ENCODE measurements around the gene MRAP2. TPM values are rescaled to one million over a fixed set of nuclear protein-coding genes. Genes with fewer than 3 reads are reported as not detected.
"Not testable (repeated sequence)": the region's sequence is repeated elsewhere in the genome, so short reads cannot be mapped to it uniquely, and the experiment has no call there.

MRAP2 gene
- total RNA-seq, 2 experiments from 2014 or later = not detected

DNA sequence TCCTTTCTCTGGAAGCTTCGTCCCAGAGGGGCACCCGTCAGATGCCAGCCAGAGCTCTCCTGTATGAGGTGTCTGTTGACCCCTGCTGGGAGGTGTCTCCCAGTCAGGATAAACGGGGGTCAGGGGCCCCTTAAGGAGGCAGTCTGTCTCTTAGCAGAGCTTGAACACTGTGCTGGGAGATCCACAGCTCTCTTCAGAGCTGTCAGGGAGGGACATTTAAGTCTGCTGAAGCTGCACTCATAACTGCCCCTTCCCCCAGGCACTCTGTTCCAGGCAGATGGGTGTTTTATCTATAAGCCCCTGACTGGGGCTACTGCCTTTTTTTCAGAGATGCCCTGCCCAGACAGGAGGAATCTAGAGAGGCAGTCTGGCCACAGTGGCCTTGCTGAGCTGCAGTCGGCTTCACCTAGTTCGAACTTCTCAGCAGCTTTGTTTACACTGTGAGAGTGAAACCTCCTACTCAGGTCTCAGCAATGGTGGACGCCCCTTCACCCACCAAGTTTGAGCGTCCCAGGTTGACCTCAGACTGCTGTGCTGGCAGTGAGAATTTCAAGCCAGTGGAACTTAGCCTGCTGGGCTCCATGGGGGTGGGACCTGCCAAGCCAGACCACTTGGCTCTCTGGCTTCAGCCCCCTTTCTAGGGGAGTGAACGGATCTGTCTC is 81.5 kb downstream of the MRAP2 start:
- POLR2A ChIA-PET, CTCF ChIA-PET: not testable (repeated sequence)

DNA sequence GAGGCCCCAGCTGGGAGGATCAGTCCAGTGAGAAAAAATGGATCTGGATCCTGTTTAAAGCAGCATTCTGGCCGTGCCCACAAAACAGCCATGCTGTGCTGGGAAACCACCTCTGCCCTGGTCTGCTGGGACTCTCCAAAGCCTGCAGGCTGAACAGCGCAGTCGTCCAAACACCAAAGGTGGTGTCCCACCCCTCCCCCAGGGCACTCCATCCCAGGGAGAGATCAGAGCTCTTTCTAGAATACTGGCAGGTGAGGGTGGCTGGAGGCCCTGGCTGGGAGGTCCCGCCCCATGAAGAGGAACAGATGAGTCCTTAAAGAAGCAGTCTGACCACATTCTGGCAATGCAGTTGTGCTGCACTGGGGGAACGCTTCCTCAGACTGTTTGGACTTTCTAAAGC is 84.6 kb downstream of the MRAP2 start:
- POLR2A ChIA-PET = no interaction called here

DNA sequence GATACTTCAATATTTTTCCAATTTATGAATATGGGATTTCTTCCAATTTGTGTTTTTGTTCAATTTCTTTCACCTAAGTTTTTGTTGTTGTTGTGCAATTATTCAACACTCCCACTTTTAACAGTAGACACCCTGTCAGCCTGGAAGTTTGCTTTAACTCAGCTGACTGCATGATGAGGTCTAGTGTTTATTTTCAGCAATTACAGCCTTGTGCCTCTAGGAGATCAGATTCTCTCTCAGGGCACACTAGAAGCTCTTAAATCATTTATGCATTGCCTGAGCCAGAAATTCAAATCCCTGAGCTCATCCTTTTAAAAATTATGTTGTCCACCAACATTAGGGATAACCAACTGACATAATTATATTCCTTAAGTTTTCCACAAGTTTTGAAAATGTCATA is 85.7 kb downstream of the MRAP2 start:
- POLR2A ChIA-PET = no interaction called here
- CTCF ChIA-PET = no interaction called here

More for the DNA sequence above, 84.6 kb downstream of the MRAP2 start:
- CTCF ChIA-PET = no interaction called here

GRCh38 chr6:84123186-84123585 is 89.6 kb downstream of the MRAP2 start:
- CTCF ChIA-PET = no interaction called here
- POLR2A ChIA-PET = no interaction called here

DNA sequence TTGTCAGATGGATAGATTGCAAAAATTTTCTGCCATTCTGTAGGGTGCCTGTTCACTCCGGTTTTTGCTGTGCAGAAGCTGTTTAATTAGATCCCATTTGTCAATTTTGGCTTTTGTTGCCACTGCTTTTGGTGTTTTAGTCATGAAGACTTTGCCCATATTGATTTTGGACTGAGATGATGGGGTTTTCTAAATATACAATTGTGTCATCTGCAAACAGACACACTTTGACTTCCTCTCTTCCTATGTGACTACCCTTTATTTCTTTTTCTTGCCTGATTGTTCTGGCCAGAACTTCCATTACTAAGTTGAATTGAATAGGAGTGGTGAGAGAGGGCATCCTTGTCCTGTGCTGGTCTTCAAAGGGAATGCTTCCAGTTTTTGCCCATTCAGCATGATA is 96.0 kb downstream of the MRAP2 start:
- POLR2A ChIA-PET = not testable (repeated sequence)

GRCh38 chr6:84133385-84133784 is 99.8 kb downstream of the MRAP2 start:
- POLR2A ChIA-PET, CTCF ChIA-PET: not testable (repeated sequence)

More for the DNA sequence above, 96.0 kb downstream of the MRAP2 start:
- CTCF ChIA-PET = not testable (repeated sequence)

DNA sequence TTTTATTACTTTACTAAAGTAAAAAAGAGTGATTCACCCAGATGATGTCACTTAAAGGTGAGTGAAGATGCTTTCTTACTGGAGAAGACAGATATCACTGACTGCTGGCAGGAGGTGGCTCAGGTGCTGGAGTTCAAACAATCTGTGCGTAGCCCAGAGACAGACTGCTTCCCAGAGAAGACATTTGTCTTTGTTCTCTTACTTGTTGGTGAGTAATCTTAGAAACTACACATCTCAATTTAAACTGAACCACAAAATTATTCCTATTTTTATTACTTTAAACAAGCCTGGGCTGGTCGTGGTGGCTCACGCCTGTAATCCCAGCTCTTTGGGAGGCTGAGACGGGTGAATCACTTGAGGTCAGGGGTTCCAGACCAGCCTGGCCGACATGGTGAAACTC is 101.7 kb downstream of the MRAP2 start:
- POLR2A ChIA-PET = no interaction called here

DNA sequence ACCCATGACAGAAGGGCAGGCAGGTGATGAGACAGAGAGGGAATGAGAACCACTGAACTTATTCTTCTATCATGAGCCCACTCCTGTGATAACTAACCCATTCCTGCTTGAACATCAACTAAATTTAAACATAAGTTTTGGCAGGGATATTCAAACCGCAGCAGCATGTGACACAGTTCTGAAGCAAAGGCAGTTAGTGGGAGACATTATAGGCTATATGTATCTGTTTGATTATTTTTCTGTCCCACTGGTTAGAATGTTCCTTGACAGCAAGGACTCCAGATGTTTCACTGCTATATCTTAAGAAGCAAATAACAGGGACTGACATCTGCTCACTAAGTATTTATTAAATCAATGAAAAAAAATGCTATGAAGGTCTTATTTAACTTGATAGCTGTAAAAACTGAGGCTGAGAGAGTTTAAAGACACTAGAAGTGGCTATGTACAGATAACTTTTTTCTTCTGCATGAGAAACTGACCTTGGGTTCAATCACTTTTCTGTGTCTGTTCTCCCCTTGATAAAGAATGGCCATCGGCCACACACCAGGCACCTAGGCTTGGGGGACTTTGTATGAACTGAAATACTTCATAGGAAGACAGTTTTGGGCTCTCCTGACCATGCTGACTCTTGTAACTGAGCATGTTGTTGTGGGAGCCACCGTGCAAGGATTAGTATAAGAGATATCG is 102.9 kb downstream of the MRAP2 start:
- ChIA-PET POLR2A (no interaction called here), CTCF (no interaction called here)

More for the DNA sequence above, 101.7 kb downstream of the MRAP2 start:
- CTCF ChIA-PET = no interaction called here

GRCh38 chr6:84137051-84137375 is 103.4 kb downstream of the MRAP2 start:
- POLR2A ChIA-PET = no interaction called here
- CTCF ChIA-PET = no interaction called here

- POLR2A ChIA-PET = no interaction called here
- CTCF ChIA-PET = no interaction called here
These were observed 104.5 kb downstream of the MRAP2 start for GRCh38 chr6:84137989-84138575.

DNA sequence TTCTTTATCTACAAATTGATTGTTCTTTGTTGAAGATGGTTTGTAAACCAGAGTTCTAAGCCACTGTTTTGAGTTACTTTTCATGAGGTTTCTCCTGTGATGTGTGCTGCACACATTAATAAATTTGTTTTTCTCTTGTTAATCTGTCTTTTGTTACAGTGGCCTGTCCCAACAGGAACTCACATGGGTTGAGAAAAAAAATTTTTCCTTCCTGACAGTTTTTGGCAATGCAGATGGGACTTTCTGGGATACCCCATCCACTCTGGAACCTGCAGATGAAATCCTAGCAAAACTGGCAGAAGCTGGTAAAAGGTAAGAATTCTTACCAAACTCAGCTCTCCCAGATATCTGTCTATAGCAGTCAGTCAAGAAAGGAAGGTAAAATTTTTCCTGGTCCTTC is 105.7 kb downstream of the MRAP2 start:
- ChIA-PET CTCF (no interaction called here), POLR2A (no interaction called here)

Other genes with a start within 250 kb of the MRAP2 start
- not detected for gene RIPPLY2, start 180.4 kb upstream of the MRAP2 start, total RNA-seq
- gene CYB5R4, start 174.1 kb upstream of the MRAP2 start, total RNA-seq = 10 to 100 TPM; 30.3 to 30.7 TPM
- 1 to 10 TPM; 5.4 to 6.3 TPM for gene CEP162, start 193.9 kb downstream of the MRAP2 start, total RNA-seq

All from activated CD8-positive, alpha-beta memory T cell treated with anti-CD3 and anti-CD28 coated beads for 36 hours (primary cell).